GM19467 (cell line): Measurements from ENCODE around the gene ATP5F1C.
A peak's percentile ranks its signal among the peaks of the same experiment; 100 is the strongest.
"Not testable (repeated sequence)": the region's sequence is repeated elsewhere in the genome, so short reads cannot be mapped to it uniquely, and the experiment has no call there.

Source experiments
- ATAC-seq: cut with Tn5 transposase; IDR thresholded peaks from one replicate; pipeline ENCODE4 v1.9.1; 2021; ENCODE audit warnings: mild to moderate bottlenecking, moderate library complexity; ENCODE audit not compliant: unreplicated experiment

The ATP5F1C gene

DNA sequence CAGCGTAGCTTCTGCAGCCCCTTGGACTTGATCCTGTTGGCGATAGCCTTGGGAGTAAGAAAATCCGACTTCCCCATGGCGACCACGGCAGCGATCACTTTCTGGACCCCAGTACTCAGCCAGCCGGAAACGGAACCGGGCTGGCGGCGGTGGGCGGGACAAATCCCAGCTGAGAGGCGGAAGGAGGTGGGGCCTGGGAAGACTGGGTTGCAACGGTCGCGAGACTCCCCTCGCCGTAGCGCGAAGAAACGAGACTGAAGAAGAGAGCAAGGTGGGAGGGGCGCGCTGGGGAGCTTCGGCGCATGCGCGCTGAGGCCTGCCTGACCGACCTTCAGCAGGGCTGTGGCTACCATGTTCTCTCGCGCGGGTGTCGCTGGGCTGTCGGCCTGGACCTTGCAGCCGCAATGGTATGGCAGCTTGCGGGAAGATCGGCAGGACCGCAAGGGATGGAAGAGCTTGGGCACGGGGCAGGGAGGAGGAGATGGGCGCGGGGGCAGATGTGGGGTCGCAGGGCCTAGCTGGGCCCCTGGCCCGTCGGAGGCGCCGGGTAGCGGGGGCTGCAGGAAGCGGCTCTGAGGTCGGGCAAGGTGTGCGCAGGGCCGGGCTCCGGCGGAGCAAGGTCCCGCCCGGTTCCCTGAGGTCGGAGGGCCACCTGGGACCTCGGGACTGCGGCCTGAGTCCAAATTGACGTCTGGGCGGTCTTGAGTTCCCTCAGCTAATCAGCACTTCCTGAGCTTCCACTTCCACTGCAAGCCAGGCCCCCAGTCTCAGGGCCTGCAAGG, at the start of gene ATP5F1C, which contains the start of gene KIN:
ATP5F1C (plus strand) TSS at position 321 of the 782 bp plus-strand sequence; CDS start at position 352, 31 bp downstream.
KIN (minus strand) TSS at position 137 of the 782 bp plus-strand sequence; CDS start at position 77, 60 bp downstream.
- ATAC-seq, result peak; percentile 95

DNA sequence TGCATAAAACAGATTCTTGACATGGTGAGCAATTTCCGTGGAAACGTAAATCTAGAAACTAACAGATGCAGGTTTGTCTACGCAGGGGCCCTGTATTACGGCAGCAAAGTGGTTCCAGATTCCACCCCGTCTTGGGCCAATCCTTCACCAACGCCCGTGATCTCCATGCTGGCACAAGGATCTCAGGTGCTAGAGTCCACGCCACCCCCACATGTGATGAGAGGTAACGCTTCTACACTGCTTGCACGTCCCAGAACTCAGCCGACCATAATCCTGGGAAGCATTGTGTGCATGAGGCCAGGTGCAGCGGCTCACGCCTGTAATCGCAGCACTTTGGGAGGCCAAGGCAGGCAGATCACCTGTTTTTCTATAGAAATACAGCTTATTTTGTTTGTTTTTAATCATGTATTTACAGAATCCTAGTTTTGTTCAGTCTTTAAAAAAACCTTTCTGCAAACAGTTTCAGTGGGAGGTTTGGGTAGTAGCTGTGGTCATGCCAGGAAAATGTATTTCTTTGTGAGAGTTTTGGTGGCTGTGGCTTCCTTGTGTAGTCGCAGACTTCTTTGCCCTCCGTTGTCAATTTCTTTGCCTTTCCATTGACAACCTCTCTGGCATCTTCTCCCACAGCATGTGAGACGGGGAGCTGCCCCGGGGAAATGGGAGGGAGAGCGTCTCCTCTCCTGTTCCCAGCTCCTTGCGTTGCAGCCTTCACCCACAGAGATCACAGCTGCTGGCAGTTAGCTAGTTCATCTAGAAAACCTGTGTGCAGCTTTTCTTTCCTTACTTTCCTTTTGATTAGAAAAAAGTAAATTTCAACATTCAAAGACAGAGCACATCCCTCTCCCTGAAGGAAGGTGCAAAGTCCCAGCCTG, 49.2 kb upstream of the ATP5F1C start:
- ATAC-seq, result no peak

DNA sequence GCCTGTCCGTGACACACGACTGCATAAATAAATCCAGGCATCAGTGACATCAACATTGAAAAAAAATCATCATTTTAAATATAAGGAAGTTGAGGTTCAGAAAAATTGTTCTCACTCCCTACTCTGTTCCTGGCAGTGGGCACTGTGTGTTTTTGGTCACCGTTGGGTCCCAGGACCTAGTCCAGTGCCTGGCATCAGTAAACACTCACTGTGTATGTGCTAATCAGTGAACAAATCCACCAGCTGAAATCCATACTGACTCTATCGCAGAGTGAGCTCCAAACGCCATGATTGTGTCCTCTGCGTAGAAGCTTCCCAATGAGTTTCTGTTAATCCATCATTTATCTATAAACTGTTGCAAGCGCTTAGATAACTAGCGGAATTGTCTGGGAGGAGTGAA, 43.7 kb upstream of the ATP5F1C start:
- no peak for ATAC-seq

DNA sequence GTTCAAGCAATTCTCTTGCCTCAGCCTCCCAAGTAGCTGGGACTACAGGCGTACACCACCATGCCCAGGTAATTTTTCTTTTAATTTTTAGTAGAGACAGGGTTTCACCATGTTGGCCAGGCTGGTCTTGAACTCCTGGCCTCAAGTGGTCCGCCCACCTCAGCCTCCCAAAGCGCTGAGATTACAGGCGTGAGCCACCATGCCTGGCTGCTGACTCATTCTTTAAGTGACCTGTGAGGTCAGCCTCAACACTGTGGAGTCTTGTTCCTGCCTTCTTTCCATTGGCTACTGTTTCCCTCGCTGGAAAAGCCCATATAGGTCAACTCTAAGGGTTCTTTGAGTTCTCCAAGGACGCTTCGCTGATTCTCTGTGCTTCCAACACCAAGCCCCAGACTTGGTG, 39.3 kb upstream of the ATP5F1C start:
- ATAC-seq, result not testable (repeated sequence)

DNA sequence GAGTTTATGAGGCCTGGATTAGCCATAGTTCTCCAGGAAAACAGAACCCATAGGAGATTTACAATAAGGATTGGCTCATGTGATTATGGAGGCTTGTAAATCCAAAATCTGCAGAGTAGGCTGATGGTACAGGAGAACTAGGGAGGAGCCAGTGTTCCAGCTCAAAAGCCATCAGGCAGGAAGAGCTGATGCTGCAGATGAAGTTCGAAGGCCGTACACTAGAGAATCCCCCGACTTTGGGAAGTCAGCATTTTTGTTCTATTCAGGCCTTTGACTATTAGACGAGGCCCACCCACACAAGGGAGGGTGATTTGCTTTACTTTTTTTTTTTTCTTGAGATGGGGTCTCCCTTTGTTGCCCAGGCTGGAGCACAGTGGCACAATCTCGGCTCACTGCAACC, 37.8 kb upstream of the ATP5F1C start:
- no peak for ATAC-seq

DNA sequence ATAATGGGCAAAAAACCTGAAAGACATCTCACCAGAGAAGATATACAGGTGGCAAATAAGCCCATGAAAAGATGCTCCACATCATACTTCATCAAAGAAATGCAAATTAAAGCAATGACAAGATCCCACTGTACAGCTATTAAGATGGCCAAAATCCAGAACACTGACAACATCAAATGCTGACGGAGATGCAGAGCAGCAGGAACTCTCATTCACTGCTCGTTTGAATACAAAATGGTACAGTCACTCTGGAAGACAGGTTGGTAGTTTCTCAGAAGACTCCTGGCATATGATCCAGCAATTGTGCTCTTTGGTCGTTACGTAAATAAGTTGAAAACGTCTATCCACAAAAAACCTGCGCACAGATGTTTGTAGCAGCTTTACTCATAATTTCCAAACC, 35.7 kb upstream of the ATP5F1C start:
- no peak for ATAC-seq

DNA sequence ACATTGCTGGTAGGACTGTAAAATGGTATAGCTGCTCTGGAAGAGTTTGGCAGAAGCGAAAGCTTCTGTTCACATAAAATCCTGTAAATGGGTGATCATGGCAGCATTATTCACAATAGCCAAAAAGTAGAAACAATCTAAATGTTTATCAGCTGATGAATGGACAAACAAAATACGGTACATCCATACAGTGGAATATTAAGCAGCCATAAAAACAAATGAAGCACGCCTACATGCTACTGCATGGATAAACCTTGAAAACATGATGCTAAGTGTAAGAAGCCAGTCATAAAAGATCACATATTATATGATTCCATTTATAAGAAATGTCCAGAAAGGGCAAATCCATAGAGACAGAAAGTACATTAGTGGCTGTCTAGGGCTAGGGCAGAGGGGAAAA, 32.9 kb upstream of the ATP5F1C start:
- ATAC-seq, result no peak

DNA sequence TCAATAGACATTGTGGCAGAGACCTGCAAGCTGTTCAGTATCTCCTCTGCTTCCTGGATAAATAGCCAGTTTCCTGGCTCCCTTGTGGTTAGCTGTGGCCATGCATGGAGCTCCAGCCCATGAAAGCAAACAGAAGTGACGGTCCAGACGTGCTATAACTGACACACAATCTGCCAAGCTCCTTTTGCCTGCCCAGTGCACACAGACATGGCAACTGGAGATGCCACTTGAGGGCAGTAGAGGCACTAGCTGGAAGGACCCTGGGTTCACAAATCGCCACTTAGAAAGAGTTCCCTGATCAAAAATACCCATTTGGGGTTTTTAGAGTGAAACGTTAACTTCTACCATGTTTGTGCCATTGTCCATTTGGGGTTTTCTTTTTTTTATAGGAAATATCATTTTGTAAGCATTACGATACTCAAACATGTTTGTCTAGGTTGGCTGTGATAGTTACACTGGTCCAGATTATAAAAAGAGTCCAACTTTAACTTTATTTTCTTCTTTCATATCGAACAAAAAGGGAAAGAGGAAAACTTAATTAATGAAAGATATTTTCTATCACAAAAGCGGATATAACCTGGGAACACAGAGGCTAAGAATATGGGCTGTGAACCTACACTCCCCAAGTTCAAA, 31.5 kb upstream of the ATP5F1C start:
- no peak for ATAC-seq

DNA sequence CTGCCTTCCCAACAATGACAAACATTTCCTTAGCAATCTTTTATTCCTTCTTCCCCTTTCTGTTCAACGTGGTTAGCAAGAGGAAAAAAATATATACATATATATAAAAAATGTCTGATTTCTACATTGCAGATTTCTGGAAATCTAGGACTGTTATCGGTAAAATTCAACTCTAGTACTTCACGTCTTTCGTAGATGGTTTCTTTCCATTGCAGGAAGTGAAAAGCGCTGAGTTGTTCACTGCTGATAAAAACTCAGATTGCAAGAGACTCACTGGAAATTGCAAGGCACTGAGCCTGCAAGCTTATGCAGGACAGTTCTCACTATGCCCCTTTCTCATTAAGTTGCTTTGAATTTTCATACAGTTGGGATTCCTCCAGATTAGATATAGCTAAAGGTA, 24.0 kb upstream of the ATP5F1C start:
- ATAC-seq, result no peak

DNA sequence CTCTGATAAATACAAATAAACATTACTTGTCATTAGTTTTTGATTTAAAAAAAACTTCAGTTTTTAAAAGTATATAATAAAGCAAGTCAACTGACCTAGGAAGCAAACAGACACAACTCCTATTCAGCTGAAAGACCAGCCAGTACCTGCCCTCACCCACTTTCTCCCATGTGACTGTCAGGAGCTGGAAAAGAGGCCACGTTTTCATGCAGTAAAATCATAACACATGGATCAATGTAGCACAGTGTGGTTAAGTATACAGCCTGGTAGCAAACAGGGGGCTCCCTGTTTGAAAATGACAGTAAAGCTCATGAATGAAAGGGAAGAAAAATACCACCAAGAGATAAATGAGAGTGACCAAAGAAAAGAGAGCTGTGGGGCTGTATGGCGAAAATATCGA, 21.7 kb upstream of the ATP5F1C start:
- ATAC-seq, result no peak

DNA sequence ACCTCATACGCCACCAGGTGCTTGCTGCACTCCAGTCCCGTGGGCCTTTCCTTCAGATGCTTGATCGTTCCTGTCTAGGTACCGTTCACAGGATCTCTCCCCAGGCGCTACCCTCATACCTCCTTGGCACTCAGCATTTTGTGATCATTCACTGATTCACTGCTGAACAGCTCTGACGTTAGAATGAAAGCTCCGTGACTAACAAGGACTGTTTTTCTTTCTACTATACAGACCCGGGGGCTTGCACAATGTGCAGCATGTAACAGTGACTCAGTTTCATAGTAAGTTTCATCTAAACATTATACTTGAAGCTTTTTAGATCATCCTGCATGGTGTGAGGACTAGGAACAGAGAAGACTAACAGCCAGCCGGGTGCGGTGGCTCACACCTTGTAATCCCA, 20.8 kb upstream of the ATP5F1C start:
- no peak for ATAC-seq

DNA sequence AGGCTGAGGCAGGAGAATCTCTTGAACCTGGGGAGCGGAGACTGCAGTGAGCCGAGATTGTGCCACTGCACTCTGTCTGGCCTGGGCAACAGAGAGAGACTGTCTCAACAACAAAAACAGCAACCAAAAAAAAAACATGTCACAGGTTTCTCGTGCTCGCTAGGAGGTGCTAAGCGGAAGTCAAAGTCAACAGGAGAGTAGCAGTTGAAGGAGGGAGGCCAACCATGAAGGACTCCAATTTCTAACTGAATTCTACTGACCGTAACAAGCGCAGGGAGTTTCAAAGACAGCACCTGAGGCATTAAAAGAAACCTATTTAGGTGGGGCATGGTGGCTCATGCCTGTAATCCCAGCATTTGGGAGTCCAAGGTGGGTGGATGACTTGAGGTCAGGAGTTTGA, 19.6 kb upstream of the ATP5F1C start:
- ATAC-seq, result no peak

DNA sequence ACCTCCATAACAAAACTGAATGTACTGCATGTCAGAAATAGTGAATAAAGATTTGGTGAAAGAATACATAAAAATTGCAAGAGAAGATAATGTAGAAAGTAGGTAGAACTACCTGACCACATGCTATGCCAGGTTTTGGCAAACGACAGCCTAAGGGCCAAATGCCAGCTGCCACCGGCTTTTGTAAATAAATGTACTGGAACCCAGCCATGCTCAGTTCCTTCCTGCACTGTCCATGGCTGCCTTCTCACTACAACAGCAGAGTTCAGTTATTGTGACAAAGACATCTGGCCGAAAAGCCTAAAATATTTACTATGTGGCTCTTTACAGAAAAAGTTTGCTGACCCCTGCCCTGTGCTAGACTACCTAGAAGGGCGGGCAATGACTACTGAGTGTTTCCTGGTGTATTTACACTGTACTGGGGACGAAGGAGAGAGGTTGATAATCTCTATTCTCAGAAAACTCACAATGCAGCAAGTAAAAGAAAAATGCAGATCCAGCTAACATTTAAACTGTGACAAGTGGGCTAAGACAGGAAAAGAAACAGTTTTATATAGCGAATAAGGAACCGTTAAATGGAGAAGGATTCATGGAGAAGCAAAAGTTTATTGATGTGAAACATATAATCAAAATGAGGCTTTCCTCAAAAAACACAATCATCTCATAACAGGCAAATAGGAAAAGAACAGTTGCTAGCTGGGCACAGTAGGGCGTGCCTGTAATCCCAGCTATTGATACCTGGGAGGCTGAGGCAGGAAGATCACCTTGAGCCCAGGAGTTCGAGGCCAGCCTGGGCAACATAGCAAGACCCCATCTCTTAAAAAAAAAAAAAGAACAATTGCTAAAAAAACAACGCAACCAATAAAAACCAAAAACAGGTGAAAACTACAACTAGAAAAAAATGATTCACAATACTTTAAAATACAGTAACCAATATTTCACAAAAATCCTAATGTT, 13.9 kb upstream of the ATP5F1C start:
- ATAC-seq, result no peak

DNA sequence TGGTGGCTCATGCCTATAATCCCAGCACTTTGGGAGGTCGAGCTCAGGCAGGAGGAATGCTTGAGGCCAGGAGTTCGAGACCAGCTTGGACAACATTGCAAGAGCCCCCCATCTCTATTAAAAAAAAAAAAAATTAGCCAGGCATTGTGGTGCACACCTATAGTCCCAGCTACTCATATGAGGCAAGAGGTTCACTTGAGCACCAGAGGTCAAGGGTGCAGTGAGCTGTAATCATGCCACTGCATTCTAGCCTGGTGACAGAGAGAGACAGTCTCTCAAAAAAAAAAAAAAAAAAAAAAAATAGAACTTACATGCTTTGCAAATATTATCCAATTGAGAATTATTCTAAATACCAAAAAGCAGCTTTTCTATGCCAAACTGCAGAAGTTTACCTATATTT, 11.2 kb upstream of the ATP5F1C start:
- no peak for ATAC-seq

DNA sequence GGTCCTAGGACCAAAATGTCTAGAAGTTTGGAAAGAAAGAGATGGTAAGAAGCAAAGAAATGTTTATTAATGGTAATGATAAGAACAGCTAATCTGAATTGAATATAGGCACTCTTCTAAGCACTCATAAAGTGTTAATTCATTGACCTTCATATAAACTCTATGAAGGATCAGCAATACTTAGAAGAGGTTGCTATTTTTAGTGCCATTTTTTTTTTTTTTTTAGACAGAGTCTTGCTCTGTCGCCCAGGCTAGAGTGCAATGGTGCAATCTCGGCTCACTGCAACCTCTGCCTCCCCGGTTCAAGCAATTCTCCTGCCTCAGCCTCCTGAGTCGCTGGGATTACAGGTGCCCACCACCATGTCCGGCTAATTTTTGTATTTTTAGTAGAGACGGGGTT, 5.8 kb upstream of the ATP5F1C start:
- not testable (repeated sequence) for ATAC-seq

DNA sequence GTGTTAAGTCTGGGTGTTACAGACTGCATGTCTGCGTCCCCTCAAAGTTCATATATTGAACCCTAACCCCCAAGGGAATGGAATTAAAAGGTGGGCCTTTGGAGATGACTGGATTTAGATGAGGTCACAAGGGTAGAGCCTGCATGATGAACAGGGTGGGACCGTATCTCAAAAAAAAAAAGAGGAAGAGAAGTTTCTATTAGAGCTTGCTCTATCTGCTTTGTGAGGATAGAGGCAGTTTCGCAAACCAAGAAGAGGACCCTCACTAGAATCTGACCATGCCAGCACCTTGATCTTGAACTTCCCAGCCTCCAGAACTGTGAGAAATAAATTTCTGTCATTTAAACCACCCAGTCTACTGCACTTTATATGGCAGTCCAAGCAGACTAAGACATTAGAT, 1.5 kb upstream of the ATP5F1C start:
- no peak for ATAC-seq

DNA sequence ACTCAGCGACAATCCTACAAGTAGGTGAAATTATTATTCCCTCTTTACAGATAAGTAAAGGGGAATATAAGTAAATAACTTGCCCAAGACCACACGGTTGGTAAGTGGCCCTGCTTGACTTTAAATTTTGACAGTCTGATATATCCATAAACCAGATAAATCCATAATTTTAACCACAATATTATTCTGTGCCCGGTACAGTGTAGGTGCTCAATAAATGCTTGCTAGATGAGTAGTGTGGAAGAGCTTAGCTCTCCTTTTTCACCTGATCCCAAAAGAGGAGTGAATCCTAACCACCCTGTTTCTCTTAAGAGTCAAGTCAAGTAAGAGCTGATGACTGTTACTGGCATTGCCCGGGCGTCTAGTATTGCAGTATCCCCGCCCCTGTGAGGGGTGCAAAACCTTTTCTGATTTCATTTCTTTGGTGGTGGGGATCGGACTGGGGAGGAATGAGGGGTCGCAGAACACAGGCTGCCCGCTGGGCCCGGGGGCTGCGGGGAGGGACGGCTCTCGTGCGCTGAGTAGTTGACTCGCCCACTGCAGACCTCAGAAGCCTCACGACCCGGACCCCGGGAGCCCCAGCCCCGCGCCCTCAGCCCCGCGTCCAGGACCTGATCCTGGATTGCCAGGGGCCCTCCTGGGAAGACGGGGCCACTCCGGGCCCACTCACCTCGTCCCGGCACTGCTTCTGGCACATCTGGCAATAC, 674 bp upstream of the ATP5F1C start:
- peak; percentile 10 for ATAC-seq

DNA sequence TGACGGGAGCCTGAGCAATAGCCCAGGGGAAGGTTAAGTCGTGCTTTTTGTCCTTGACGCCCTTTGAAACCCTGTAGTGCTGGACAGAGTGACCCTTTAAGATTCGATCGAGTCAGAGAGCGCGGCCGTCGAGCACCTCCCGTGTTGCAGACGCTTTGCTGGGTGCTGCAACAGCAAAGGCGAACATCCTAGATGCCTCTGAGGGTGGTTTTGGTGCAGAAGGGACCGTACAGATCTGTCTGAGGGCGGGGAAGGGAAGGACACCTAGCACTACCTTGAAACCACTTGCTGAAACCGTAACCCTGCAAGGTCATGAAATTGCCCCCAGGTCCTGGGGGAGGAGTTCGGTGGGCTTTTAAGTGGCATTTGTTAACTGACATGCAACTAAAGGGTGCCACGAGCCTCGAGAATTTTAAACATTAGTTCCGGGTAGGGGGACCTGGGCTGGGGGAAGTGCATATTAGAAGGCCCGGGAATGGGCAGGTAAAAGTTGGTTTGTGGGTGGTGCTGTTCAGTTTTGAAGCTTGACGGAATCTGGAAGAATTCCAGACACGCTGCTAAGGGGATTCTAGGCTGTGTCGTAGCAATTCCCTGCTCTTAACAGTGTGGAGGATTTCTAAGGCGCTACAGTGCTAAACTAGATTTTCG, 786 bp downstream of the ATP5F1C start:
- peak; percentile 14 for ATAC-seq

DNA sequence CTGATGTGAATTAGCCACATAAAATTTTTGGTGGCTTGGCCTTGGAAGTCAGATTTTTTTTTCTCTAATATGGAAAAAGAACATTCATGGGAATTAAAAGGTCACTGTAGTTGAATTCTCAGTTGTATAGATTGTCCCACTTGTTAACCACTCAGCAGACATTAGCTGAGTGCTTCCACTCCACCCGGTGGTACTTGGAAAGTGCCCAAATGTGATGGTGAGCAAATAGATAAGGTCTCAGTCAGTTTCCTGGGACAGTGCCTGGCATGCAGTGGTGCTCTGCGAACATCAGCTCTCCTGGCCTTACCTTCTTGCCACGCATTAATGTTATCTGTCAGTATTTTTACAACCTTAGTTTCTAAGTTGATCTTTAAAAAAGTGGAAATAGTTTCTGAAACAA, 1.4 kb downstream of the ATP5F1C start:
- no peak for ATAC-seq
